NCI-H128 (cell line): ENCODE data around the gene UGT1A6.

Experiments used
- DNase-seq: peaks from one replicate; lab custom pipeline; 2025; ENCODE audit not compliant: unreplicated experiment; lab: John Stamatoyannopoulos, UW

The UGT1A6 gene

GRCh38 chr2:233764264-233764663 is 71.6 kb downstream of the UGT1A6 start:
- no peak for DNase-seq

DNA sequence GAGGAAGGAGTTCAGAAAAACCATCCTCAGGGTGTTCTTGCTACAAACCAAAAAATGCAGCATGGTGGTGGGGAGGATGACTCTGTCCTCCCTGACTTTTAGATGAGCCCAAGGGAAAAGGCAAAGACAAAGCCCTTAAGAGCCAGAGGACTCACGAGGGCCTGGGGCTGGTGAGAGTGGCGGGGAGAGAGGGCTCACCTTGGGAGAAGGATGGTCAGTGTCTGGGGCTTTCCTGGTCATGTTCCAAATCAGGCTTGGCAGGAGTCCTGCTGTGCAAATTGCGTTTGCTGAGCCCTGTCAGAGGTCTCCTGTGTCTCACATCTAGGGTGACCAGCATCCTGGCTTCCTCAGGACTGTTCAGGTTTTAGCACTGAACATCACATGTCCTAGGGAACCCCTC is 72.1 kb downstream of the UGT1A6 start:
- no peak for DNase-seq

GRCh38 chr2:233766416-233766815 is 73.7 kb downstream of the UGT1A6 start:
- no peak for DNase-seq

DNA sequence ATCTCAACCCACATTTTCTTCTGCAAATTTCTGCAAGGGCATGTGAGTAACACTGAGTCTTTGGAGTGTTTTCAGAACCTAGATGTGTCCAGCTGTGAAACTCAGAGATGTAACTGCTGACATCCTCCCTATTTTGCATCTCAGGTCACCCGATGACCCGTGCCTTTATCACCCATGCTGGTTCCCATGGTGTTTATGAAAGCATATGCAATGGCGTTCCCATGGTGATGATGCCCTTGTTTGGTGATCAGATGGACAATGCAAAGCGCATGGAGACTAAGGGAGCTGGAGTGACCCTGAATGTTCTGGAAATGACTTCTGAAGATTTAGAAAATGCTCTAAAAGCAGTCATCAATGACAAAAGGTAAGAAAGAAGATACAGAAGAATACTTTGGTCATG is 75.4 kb downstream of the UGT1A6 start:
- no peak for DNase-seq

DNA sequence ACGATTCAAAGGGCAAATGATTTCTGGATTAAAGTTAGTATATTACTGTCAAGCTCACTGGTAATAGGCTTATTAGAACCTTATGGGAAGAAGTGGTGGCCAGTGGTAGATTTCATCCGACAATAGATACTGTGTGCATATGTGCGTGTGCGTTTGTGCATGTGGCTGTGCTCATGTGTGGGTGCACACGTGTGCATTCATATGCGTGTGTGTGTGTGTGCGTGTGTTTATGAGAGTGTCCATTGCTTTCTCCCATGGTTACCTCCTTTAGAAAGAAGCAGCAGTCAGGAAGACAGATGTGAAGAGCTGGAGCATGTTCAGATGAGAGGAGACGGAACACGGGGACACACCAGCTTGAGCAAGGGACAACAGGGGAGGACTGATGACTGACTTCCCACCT is 76.6 kb downstream of the UGT1A6 start:
- DNase-seq, result no peak

GRCh38 chr2:233772153-233772552 is 79.5 kb downstream of the UGT1A6 start:
- no peak for DNase-seq

GRCh38 chr2:233772583-233772982 is 79.9 kb downstream of the UGT1A6 start:
- DNase-seq, result no peak

- no peak for DNase-seq
Observed at GRCh38 chr2:233773854-233774253, 81.2 kb downstream of the UGT1A6 start.

GRCh38 chr2:233775414-233775813 is 82.7 kb downstream of the UGT1A6 start:
- DNase-seq, result no peak

DNA sequence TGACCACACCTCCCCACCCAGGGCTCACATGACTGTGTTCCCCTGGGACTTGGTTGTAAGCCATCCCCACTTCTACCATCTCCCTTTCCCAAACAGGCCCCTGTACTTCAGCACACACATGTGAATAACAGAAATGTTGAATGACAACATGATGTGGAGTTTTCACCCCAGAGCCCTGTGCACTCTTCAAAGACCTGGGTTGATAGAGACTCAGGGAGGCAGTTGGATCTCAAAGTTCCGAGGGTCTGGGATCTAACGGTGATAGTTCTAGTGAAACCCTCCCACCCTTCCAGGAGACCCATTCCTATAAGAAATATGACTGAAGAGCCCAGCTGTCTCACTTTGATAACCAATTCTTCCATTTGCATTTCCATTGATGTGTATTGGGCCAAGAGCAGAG is 85.3 kb downstream of the UGT1A6 start, which contains the start of gene MROH2A:
Gene MROH2A (plus strand): TSS at position 301 of the 400 bp plus-strand sequence. CDS start 1,029 bp downstream, outside the sequence.
- DNase-seq, result no peak

- no peak for DNase-seq
Observed at GRCh38 chr2:233779722-233780121, 87.0 kb downstream of the UGT1A6 start.

DNA sequence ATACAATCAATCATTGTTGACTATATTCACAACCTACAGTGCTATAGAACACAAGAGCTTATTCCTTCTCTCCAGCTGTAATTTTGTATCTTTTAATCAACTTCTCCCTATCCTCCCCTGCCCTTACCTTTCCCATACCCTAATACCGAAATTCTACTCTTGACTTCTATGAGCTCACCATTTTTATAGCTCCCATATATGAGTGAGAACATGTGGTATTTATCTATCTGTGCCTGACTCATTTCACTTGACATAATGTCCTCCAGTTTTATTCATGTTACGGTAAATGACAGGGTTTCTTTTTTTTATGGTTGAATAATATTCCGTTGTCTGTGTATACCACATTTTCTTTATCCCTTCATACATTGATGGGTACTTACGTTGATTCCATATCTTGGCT is 88.1 kb downstream of the UGT1A6 start:
- DNase-seq, result no peak

- no peak for DNase-seq
Observed at GRCh38 chr2:233789554-233789953, 96.9 kb downstream of the UGT1A6 start.

DNA sequence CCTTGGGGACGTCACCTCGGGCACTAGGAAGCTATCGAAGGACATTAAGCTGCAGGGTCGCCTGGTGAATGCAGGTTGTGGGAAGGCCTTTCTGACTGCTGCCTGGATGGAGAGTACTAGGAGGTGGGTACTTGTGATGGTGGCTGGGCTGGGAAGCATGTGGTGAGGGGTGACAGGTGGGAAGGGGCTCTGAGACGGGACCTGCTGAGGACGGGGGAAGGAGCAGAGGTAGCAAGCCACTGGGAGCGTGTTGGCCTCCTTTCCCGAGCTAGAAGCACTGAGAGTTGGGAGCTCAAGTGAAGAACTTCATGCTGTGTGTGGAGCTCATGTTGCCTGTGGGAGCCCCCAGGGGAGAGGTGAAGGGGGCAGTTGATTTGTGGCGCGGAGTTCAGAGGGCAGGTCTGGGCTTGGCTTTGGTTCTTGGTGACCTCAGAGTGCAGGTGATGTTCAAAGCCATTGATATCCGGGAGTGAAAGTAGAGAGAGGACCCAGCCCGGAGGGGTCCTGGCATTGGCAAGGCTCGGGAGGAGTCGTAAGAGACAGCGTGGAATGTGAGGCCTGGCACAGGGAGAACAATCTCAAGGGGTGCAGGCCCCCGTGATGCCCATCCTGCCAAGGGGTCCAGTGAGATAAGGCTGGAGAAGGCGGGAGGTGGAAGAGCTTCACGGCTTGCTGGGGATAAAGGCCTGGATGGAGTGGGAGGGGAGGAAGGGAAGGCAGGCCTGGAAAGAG is 98.6 kb downstream of the UGT1A6 start:
- no peak for DNase-seq

DNA sequence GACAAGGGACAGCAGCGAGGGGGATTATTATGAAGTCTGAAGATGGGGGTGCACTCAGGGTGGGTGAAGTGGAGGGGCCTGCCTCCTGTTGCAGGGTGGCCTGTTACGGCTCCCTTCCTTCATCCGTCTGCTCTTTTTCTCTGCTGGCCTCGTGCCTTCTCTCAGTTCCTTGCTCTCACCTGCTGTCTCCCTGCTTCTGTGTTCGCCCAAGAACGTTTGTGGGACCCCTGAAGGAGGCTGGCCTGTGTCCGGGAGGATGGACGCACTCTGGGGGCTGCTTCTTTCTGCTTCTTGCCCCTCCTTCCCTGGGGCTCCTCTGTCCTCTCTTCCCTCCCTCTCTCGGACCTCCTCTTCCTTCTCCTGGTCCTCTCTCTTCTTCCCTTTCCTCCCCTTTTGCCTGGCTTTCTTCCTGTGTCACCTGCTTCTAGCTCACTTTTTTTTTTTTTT is 99.2 kb downstream of the UGT1A6 start:
- DNase-seq, result no peak

DNA sequence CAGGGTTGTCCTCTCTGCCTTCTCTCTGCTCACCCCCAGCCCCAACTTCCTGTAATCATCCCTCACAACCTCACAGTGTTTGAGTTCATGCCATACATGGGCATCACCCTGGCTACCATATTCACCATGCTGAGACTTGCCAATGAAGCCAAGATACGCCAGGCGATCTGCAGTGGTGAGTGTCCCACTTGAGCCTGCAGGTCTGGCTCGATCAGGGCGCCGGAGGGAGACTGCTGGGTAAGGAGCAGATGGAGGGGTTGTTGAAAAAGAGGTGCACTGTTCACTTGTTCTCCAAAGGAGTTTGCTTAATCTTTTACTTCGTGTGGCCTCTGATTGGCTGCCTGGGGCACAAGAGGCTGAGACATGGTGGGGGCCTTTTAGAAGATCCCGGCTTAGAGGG is 100.0 kb downstream of the UGT1A6 start:
- DNase-seq, result no peak

DNA sequence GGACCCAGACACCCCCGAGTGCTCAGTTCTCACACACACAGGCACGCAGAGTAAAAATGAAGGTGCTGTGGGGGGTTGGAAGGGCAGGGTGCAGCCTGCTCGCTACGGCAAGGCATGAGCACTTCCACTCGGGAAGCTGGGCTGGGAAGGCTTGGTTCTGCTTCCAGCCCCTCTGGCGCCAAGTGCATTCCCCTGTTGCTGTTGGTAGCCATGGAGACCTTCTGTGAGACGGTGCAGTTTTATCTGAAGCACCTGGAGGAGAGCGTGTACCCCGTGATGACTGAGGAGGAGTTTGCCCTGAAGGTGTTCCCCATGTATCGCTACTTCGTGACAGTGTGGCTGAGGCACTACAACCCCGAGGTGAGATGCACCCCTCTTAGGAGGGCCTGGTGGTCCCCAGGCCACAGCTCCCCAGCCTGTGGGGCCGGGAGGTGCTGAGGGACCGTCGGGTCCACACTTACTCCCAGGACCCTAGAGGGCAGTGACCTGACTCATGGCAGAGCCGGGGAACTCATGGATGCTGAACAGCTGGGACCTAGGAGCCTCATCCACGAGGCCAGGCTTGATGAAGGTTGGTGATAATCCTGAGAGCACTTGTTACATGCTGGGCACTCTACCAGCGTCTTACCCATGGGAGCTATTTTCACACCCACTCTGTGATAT is 100.9 kb downstream of the UGT1A6 start:
- DNase-seq, result no peak

DNA sequence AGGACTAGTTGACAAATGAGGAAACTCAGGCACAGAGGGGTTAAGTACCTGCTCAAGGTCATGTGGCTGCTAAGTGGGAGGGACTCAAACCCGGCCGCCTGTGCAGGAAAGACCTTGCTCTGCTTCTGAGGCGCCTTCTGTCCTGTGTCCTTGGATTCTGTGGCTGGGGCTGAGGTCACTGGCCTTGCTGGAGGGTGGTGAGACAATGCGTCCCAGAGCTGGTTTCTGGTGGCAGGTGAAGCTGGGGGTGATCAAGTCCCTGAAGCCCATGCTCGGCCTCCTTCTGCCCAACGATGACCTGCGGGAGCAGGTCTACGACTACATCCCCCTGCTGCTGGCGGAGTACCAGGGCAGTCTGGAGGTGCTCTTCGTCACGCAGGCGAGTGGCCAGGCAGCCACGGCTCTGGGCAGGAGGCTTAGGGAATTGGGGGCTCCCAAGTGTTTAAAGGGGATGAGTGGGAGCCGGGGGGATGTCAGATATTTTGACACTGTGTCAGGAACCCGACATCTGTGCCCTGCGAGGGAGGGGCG is 101.5 kb downstream of the UGT1A6 start:
- no peak for DNase-seq

GRCh38 chr2:233795735-233796171 is 103.1 kb downstream of the UGT1A6 start:
- no peak for DNase-seq

- no peak for DNase-seq
Observed at GRCh38 chr2:233796254-233796653, 103.6 kb downstream of the UGT1A6 start.

DNA sequence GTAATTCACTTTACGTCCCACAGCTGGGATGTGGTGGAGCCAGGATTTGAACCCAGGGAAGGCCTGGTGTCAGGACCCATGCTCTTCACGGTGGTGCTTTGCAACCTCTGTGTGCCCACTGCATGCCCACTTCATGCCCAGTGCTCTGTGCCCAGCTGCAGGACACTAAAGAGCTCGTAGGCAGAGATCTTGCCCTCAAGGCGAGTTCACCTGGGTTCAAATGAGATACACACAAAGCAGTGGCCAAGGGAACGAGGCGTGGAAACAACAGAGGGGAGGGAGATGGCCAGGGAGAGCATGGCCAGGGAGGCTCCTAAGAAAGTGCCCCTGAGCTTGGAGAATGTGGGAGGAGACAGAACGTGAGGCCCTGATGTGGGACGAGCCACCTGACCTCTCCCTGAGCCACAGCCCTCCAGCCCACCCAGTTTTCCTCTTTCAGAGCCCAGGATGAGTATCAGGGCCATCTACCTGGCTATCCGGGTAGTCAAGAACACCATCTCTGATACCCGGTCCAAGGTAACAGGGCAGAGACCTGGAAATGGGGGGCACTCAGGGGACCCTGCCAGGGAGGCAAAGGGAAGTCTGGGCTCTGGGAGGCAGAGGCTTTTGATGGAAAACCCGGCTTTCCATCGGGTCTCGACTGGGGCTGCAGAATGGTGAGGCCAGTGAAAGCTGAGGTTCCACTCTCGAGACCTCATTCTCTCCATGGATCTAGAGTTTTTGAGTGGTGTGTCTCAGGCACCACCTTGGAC is 105.8 kb downstream of the UGT1A6 start:
- DNase-seq, result no peak
